ENCODE data around the gene TEP1.
"Not testable (repeated sequence)": the region's sequence is repeated elsewhere in the genome, so short reads cannot be mapped to it uniquely, and the experiment has no call there.

TEP1 gene

DNA sequence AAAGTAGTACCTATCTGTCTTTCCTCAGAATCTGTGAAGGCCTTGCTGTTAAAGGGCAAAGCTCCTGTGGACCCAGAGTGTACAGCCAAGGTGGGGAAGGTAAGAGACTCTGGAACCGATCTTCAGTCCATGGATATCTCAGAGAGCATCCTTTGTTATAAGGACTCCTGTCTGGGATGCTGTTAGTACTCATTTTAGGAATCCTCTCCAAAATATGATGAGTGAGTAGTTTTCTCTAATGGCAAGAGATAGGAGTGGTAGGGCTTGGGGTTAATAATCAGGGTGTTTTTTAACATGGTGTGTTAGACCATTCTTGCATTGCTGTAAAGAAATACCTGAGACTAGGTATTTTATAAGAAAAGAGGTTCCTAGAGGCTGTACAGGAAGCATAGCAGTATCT lies 67.9 kb downstream of the TEP1 start:
- DNase-seq (ENCODE audit: insufficient read length, low spot score): no peak
- FAIRE-seq: no peak

- DNase-seq (ENCODE audit: insufficient read length, low spot score) (no peak), FAIRE-seq (no peak)
Measured at GRCh38 chr14:20343862-20344220, 69.5 kb downstream of the TEP1 start.

GRCh38 chr14:20343092-20343861 lies 70.0 kb downstream of the TEP1 start, which contains the start of gene PARP2:
TSS of gene PARP2 (plus strand) at chr14:20343635. CDS start at chr14:20343642, 7 bp downstream.
- DNase-seq (ENCODE audit: insufficient read length, low spot score): peak; percentile 88
- peak; percentile 92 for FAIRE-seq

GRCh38 chr14:20341646-20342045 lies 71.7 kb downstream of the TEP1 start:
- DNase-seq (ENCODE audit: insufficient read length, low spot score) (no peak), FAIRE-seq (no peak)

GRCh38 chr14:20341032-20341431 lies 72.3 kb downstream of the TEP1 start:
- DNase-seq (ENCODE audit: insufficient read length, low spot score); FAIRE-seq: not testable (repeated sequence)

DNA sequence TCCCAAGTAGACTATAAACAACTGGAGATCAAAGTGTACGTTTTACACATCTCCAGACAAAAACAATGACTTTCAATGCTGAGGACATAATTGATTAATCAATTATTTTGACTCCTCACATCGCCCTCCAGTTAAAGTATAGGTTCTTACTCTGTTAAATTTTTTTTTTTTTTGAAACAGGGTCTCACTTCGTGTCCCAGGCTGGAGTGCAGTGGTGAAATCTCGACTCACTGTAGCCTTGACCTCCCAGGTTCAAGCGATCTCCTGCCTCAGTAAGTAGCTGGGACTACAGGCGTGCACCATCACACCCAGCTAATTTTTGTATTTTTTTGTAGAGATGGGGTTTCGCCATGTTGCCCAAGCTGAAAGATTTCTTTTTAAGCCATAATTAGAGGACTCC lies 79.3 kb downstream of the TEP1 start:
- no peak for DNase-seq (ENCODE audit: insufficient read length, low spot score)
- FAIRE-seq: no peak

DNA sequence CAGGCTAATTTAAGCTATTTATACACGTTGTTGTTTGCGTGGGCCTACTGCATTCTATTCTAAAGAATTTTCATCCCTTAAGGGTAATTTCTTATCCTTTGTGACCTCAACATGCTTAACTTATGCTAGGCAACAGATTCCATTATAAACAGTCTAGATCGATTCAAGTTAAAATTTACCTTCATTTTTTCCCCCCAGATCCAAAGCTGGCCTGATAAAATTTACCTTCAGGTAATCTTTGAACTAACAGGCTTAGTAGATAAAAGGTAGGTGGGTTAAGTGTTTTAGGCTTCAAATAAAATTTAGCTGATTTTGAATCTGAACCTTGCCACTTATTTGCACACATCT lies 79.8 kb downstream of the TEP1 start:
- FAIRE-seq (no peak), DNase-seq (ENCODE audit: insufficient read length, low spot score) (no peak)

DNA sequence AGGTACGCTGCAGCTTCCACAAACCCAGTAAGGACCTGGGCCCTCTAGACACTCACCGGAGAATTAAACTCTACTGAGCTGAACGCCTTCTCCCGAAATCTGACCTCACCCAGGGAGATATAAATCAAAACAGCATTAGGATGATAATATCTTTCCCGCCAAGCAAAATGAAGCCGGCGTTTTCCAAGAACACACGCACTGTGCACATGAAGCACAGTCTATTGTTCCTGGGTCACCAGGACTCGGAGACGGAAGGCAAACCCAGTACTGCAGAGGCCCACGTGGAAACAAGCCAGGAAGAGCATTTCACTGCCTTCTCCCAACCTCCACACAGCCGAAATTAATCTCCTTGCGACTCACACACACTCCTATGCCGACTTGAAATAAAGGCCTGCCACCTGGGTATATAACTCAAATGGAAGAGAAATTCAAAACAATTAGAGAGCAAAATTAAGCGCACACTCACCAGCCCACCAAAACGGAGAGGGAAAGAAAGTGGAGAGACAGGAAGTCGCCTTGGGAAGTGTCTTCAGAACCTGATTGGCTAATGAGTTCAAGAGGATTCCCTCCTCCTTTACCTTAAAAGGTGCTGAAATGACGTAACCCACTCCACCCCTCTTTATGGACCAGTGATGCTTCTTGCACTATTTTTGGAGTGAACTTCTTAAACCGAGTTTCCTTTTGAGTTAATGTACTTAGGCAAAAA lies 80.4 kb downstream of the TEP1 start, which contains the start of gene CCNB1IP1:
Gene CCNB1IP1 (minus strand): TSS at position 492 of the 706 bp plus-strand sequence. CDS start 16,756 bp downstream, outside the sequence.
- FAIRE-seq (no peak), DNase-seq (ENCODE audit: insufficient read length, low spot score) (peak; percentile 79)

- DNase-seq (ENCODE audit: insufficient read length, low spot score): no peak
- FAIRE-seq: no peak
Measured at GRCh38 chr14:20332431-20332787, 80.9 kb downstream of the TEP1 start.

DNA sequence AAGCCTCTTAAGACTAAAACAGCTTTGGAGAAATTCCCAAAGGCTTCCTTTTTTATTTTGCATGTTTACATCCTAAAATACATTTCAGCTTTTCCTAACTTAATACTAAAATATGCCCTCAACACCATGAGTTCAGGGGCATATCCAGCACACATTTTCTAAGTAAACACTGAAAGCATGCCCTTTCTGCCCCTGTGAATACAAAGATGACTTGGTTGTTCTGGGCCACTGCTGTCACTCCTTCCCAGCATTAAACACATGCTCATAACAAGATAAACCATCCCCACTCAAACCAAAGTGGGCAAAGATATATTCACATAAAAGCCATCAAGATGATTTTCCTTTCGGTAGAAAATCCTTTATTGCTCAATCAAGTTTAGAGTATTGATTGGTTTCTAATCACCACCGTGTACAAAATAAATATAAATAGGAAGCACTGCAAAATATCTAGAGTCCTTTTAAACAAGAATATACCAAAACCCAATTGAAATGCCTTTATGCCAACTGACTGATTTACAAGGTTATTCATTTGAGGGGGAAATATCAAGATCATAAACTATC lies 82.2 kb downstream of the TEP1 start:
- no peak for FAIRE-seq

GRCh38 chr14:20329355-20329754 lies 83.9 kb downstream of the TEP1 start:
- DNase-seq (ENCODE audit: insufficient read length, low spot score): no peak
- no peak for FAIRE-seq

More for the DNA sequence above, 82.2 kb downstream of the TEP1 start:
- no peak for DNase-seq (ENCODE audit: insufficient read length, low spot score)

GRCh38 chr14:20328705-20329104 lies 84.6 kb downstream of the TEP1 start:
- no peak for FAIRE-seq
- DNase-seq (ENCODE audit: insufficient read length, low spot score): no peak

- no peak for FAIRE-seq
- peak; percentile 41 for DNase-seq (ENCODE audit: insufficient read length, low spot score)
Measured at GRCh38 chr14:20327005-20327869, 86.1 kb downstream of the TEP1 start.

- DNase-seq (ENCODE audit: insufficient read length, low spot score) (no peak), FAIRE-seq (no peak)
Measured at GRCh38 chr14:20317720-20318119, 95.6 kb downstream of the TEP1 start.

All from HTR-8/SVneo (cell line).